Islet of Langerhans (tissue), 1 donor: Measurements from ENCODE around the gene EVI5.

Source experiments
- FAIRE-seq: peaks from one replicate; lab custom pipeline; 2011; peaks lifted over from hg19 to GRCh38; lab: Jason Lieb, UNC

The EVI5 gene

DNA sequence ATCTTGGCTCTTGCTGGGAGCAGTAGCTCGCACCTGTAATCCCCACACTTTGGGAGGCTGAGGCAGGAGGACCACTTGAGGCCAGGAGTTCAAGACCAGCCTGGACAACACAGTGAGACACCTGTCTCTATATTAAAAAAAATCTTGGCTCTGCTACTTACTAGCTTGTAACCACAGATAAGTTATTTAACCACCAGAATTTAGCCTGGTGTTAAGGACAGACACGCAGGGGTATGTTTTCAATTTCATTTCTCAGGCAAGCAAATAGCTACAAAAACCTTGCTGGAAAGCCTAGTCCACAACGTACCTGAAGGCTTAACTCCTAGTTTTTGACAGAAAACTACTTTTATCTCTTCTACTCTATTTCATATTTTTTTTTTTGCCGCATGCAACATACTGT, 273.4 kb downstream of the EVI5 start:
- FAIRE-seq, result no peak

DNA sequence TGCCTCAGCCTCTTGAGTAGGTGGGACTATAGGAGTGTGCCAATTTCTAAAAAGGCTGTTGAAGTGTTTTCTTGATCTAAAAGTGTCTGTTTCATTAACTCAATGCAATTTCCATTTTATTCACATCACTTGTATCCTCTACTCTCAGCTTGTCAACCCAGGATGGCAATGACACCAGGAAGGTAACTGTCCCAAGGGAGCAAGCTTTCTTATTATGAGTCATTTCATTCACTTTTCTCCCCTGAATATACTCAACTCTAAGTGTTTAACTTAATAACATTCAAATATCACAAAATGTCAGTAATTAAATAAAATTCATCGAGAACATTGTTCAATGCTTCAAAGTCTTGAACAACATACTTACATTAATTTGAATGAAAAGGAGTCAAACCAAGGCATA, 275.3 kb downstream of the EVI5 start:
- no peak for FAIRE-seq

DNA sequence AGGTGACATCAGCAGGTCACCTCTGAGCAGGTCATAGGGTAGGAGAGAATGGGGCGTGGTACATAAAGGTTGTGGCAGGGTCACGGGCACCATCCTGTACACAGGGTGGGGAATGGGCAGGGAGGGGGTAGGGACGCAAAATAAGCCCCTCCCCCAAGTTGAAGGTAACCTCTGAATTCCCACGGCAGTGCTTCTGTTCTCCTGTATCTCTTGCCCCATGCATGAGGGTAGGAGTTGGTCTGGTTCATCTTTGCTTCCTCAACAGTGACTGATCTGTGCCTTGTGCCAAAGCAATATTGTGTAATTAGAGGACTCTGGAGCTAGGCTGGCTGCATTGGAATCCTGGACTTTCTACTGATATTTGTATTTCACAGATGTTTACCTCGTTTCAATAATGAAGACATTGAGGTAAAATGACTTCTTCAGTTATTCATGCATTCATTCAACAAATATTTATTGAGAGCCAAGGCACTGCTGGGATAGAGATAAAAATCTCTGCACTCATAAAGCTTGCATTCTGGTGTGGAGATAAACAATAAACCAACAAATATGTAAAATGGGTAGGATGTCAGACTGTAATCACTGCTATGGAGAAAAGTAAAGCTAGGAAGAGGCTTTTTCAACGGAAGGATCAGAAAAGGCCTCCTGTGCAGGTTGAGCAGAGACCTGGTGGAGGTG, 279.8 kb downstream of the EVI5 start:
- FAIRE-seq, result no peak

DNA sequence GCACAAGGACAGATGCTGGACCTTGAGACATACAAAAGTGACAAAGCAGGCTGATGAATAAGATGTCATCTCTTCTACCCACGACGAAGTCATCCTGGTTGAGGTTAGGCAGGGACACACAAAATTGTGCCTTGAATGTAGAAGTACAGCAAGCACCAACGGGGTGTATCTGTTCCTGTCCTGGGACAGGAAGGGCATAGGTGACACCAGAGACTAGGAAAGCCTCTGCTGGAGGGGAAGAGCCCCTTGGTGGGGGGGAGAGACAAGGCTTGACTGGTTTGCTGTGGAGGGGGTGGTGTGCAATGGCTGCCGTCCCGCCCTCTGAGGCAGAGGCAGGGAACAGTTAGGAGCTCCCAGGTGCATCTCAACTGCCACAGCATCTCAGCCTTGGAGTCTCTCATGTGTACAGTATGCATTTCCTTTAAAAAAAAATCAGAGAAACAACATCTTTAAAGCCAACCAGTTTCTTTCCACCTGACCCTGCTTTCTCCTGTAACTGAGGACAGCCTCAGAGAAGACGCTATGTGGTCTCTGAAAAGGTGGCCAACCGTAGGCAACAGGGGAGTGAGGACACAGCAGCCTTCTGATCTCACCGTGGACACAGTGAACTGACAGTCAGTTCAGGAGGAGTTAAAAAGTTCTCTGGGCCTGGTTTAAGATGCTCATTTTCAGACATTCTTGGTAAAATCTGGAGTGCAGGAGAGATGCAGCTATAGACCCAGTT, 280.5 kb downstream of the EVI5 start:
- no peak for FAIRE-seq

DNA sequence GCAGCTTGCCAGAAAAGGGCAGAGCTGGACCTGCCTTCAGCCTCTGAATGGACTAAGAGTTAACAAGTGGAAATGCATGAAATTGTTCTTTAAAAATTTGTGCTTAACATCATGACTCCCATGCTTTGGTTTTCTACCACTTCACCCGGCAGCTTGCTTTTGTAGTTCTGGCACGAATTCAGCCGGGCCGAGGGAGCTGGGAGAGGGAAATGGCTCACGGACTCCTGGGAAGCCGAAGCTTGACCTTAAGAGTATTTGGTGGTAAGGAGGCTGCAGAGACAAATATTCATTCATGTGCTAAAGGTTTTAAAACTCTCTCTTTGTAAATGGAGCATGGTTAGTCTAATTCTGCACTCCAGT, 281.0 kb downstream of the EVI5 start:
- FAIRE-seq, result no peak

DNA sequence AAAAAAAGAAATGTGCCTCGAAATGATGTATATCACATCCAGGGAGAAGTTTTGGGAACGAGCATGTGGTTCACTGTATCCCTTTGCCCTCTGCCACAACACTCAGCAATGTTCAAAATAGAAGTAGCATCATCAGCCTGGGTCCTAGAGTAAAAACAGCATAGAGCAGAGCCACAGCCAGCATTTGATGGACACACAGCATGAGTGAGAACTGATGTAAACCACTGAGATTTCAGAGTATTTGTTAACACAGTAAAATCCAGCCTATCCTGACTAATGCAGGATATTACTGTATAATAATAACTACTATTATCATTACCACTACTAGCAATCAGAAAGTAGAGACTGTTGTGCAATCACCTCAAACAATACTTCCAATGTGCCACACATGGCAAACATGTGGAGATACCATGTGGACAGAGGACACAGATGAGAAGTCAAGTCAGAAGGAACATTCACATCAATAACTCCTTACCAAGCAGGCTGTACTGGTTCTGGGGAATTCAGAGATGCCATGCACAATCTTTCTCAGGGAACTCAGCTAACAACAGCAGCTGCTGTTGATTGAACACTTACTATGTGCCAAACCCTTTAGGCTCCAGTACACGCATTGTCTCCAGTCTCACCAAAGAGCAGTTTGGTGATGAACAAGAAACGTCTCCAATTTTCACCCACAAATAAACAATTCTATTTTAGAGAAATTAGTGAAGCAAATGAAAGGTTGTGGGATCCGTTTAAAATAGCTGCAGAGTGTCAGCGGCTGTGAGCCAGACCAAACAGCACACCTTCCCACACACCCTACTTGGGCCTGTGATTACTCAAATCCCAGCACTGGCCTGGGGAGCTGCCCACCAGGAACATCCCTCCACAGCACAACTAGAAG, 281.6 kb downstream of the EVI5 start:
- no peak for FAIRE-seq

DNA sequence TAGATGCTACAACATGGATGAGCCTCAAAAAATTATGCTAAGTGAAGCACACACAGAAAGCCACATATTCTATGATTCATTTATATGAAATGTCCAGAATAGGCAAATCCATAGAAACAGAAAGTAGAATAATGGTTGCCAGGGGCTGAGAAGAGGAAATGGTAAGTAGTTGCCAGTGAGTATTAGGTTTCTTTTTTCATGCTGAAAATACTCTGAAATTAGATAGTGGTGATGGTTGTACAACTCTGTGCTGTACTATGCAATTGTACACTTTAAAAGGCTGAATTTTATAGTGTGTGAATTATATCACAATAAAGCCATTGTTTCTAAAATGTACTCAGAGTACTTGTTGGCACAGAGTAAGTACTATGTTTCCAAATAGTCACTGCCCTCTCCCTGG, 282.7 kb downstream of the EVI5 start:
- no peak for FAIRE-seq

DNA sequence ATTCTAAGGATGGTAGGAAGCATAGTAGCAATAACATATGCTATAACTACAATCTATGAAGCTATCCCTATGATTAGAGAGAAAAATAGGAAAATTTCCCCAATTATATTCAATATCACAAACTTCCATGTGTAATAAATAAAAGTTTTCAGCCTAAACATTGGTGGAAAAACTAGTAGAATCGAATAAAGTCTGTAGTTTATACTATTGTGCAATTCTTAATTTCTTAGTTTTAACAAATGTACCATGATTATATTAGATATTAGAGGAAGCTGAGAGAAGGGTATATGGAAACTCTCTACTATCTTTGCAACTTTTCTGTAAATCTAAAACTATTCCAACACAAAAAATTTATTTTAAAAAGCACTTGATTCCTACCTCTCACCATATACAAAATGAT, 284.4 kb downstream of the EVI5 start:
- no peak for FAIRE-seq

DNA sequence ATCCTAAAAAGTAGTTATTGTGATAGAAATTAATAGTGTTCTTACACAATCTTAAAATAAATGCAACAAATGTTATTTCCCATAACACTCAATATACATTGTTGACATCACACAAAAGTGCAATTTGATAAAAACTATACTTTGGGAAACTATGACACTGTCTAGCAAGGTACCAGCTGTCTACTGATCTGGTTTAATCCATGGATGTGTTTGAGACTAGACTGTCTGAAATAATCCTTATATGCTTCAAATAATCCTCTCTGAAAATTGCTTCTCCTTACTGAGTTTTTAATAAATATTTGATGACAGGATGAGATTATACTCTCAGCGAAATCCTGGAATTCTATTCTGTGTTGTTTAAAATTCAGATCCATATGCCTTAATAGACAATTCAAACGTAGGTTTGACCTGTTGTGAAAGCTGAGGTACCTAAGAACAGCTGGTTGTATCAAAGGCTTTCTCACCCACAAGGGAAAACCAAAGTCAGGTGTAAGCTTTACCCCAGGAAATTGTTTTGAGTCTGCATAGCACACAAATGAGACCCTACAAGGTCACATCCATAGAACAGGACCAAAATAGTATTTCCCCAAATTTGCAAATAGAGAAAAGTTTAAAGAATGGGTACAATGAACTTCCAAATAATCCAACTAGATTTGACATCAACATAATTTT, 289.4 kb downstream of the EVI5 start:
- FAIRE-seq, result no peak

DNA sequence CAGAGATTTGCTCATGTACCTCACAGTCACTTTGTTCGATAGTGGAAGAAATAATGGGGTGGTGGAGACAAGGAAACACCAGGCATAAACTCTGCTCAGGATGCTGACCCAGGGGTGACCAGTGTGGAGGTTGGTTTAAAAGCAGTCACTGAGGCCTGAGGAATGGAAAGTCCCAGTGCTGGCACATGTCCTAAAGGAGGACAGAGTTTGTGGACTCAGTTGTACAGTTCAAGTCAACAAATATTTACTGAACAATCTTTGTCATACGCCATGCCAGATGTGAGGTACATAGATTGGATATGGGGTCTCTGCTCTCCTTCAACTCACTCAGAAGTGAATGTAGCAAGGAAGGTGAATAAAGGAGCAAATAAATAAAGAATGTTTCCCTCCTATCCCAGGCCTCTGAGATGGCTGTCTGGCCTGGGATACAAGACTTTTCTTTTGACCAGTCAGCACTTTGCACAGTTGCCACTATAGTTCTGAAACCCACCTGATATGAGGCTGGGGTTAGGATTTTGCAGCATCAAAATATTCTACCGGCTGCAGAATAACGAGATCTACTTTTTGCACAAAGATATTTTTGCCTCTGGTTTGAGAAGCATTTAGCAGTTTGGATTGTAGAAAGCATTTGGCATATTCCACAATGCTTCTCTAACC, 290.3 kb downstream of the EVI5 start:
- FAIRE-seq, result no peak

DNA sequence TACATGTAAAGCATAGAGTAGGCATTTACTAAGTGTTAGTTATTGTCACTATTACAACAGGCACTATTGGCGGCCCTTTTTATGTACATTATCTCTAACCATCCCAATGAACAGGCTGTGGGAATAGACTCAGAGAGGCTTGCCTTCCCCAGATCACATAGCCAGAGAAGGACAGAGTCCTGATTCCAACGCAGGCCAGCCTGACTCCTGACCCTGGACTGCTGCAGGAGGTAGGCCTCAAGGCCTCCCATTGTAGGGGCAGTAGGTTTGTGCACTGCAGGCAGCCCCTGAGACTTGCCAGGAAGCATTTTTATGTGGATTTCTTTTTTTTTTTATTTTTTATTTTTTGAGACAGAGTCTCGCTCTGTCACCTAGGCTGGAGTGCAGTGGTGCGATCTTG, 291.8 kb downstream of the EVI5 start:
- FAIRE-seq, result no peak

DNA sequence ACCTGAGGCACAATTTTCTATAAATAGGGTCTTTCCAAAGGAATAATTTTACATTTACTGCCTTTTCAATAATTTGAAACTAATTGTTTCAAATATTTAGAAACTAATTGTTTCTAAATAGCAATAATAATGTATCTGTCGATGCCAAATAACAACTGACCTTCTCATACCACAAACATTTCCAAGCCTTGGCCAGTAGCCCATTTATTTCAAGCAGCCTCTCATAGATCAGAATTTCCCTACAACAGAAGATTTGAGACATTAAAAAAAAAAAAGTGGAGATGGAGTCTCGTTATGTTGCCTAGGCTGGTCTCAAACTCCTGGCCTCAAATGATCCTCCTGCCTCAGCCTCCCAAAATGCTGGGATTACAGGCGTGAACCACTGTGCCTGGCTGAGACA, 296.1 kb downstream of the EVI5 start:
- FAIRE-seq, result no peak

DNA sequence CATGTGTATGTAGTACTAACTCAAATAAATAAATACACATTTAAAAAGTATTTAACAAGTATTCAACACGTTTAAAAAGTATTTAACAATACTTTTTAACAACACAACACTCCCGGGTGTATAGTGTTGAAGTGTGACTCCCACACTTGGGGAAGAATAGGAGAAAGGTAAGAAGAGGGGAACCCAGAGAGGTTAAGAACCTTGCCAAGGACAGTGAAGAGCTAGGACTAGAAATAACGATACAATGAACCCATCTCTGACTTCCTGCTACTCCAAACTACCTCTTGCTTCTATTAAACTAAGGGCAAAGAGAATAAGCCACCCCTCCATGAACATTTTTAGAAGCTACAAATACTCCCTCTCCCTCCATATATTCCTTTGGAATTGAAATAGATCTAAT, 296.5 kb downstream of the EVI5 start:
- no peak for FAIRE-seq

DNA sequence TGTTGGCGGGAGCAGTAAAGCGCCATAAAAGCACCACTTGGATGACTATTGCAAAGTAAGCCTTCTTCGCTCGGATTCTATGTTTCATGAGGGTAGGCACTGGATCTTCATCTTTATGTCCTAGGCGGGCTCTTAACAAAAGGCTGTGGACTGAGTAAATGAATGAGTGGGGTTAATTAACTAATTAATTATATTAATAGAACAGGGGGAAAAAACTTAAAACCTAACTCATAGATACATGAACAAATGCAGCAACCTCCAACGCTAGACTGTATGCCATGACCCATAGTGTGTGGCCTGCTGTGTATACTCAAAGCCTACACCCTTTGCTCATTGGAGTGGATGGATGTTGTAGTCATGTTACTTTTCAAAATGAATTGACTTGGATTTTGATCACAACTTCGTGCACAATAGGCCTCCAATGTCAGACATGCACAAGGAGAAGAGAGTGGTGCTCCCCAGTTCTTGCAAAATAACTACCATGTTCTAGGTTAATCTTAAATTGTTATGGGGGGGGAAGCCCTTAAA, 297.8 kb downstream of the EVI5 start:
- FAIRE-seq, result no peak

DNA sequence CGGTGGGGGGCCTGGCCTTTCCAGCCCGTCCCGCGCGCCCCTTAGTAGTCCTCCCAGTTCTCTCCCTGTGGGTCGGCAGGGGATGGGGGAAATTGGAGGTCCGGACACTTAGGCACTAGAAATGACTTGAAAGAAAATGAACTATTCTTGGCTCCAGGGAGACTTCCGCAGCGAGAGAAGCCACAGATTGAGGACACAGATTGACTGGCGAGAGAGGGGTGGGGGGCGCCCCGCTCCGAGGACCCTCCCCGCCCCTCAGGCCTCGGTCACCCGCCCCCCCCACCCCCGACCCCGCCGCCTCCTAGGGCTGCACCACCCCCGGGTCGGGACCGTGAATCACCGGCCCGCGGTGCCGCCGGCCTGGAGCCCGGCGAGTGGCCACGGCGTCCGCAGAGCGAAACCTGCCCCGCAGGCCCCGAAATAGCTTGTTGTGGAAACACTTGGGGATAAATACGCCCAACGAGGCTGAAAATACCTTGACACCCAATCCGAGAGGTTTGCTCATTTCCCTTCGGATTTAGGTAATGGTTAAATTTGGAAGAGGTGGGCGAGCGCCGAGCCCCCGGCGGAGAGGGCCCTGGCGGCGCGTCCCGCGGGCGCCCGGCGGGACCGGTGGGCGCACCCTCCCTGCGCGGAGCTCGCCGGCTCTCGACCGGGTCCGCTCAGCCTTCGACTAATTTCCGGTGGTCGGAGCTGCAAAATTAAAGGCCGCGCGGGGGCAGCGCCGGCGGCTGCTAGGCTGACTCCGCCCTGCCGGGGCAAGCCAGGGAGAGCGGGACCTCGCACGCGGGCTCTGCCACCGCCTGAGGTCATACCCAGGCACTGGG, 298.4 kb downstream of the EVI5 start, which contains the start of gene GFI1:
TSS of gene GFI1 (minus strand) at position 675 of the 827 bp plus-strand sequence. CDS start 3,438 bp downstream, outside the sequence.
- FAIRE-seq, result no peak

DNA sequence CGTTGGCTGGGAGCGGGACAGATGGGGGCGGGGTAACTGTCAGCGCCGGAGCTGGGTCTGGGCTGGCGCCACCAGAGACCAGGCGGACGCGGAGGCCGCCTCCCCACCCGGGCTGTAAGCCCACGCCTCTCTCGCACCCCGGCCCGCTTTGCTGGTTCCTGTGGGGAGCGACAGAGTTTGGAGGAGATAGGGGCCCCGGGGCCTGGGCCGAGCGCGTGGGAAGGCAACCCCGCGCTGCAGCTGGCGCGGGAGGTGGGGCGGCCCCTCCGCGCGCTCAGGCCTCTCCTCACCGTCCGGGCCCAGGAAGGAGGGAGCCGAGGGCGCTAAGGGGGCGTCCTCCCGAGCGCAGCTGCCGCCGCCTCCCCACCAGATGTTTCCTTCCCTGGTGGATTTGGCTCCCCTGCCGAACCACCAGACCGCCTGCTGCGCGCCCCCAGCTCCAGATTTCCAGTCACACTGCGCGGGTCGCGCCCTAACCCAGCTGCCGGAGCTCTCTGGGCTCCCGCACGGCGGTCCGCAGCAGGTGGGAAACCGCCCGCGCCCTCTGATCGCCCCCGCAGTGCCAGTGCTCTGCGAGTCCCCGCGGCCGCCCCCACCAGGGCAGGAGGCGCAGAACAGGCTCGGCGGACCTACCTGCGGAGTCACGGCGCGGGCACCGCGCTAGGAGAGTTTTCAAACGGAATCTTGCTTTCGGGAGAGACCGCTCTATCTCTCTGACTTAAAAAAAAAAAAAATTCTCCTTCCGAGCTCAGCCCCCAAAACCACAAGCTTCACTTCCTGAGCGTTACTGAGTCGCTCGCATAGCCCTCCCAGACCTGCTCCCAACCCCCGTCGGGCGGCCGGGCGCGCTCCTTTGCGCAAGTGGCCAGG, 299.3 kb downstream of the EVI5 start:
- no peak for FAIRE-seq

DNA sequence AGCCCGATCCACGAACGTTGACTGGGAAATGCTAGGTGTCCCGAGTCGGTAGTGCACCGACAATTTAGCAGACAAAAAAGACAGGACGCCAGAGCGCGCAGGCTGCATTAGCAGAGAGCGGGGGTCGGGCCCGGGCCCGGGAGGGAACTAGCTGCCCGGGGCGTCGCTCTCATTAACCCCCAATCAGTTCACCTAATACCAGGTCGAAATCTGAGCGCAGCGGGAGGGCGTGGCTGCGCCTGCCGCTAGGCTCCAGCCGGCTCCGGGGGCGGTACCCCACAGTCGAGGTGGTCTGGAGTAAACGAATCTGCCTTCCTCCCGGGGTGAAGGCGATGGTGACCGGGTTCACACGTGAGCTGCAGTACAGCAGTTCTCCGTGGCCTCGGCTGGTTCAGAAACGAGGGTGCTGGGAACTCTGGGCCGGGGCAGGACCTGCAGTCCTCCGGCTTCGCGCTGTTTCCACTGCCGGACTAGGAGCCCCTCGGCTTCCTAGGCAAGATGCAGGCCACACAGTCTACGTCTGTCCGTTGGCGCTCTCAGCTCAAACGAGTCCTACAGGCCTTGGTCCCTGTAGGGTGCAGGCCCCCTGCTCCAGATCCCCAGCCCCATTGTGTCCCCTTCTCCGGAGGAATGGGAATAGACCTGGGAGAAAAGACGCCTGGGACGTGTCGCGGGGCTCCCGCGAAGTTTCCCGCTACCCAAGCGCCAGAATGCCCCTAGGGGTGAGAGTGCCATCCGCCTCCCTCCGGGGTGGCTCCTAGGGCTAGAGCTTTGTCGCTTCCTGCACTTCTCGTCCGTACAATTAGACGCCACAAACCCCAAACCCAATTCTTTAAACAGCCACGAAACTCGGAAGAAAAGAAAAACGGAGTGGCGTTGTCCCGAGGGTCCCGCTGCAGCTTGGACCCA, 300.2 kb downstream of the EVI5 start:
- FAIRE-seq, result no peak

DNA sequence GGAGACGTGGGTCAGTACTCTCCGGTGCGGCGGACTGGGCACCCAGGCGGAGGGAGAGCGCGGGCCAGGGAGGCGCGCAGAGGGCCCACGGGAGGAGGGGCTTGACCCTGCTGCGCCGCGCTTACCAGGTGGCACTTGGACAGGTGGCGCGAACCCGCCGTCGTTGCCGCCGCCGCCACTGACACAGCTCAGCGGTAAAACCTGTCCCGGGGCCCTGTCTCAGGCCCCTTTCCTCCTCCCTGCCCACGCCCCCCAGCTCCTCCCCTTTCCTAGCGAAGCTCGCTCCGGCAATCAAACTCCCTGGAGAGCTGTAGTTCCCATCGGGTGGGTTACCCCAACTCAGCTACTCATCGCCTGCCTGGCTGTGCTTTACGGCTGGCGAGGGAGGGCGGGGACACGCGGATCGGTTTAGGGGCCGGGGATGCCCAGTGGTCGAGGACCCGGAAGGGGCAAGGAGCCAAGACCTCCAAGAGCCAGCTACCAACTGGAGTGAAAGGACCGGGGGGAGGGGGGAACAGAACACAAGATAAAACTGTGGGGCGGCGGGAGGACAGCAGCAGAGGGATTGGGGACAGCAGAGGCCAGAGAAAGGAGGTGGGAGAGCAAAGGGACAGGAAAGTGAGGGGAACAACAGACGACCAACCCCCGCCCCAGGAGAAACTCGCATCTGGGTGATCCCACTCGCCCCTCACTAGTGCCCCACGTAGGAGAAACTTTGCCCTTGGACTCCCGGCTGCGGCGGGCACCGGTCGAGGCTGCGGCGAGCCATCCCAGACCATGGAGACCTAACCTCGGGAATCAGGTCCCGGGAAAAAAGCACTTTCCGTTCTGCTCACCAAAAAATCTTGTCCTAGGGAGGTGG, 301.1 kb downstream of the EVI5 start:
- FAIRE-seq, result no peak
